ENCODE data around the gene NME8. TPM values are rescaled to one million over a fixed set of nuclear protein-coding genes. Genes with fewer than 3 reads are reported as not detected.

The NME8 gene
- polyA plus RNA-seq, 2 of the 4 experiments (the other 2 are of a cell fraction), result not detected

DNA sequence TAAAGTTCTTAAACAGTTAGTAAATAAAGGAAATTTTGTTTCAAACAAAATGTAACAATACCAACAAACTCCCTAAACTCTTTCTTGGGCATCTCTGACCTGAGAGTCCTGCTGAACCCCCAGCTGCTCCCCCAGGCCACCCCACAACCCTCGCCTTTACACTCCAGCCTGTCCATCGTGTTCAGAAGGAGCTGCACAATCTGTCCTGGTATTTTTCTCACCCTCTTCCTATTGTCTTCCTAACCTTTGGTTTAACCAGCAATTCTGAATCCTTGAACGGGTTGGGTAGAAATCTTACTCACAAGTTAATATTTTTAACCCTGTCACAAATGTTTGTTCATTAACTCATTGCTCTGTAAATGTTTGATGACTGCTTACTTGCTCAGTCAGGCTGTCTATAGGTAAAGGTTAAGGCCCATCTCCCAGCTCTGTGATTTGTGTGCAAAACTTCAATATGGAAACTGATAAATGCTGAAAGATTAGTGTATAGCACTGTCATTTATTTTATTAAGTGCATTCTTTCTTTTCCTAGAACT, 51.4 kb downstream of the NME8 start:
- TF ChIP-seq, protein P1, sequence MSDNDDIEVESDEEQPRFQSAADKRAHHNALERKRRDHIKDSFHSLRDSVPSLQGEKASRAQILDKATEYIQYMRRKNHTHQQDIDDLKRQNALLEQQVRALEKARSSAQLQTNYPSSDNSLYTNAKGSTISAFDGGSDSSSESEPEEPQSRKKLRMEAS (IDR thresholded peaks at IDR 0.05), result peak; percentile 70
- TF ChIP-seq POLR2A (IDR thresholded peaks at IDR 0.05; ENCODE audit: low read length) (no peak), ZC3H11A (IDR thresholded peaks at IDR 0.05) (no peak), KDM1A (IDR thresholded peaks at IDR 0.05; ENCODE audit: low read depth) (no peak), GATA3 (IDR thresholded peaks at IDR 0.05; ENCODE audit: borderline replicate concordance) (peak; percentile 40; the same call in 1 of the 2 replicates)
- TF ChIP-seq, protein P2, sequence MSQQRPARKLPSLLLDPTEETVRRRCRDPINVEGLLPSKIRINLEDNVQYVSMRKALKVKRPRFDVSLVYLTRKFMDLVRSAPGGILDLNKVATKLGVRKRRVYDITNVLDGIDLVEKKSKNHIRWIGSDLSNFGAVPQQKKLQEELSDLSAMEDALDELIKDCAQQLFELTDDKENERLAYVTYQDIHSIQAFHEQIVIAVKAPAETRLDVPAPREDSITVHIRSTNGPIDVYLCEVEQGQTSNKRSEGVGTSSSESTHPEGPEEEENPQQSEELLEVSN (IDR thresholded peaks at IDR 0.05; ENCODE audit: borderline replicate concordance, low read depth), result 0 out of 2 replicates have a peak, but pooled peaks have one; percentile 59
- H3K4me2 ChIP-seq, result peak overlapping the region; percentile 89
- FAIRE-seq (peak; percentile 88), ATAC-seq (peak in 1 of 2 experiments; percentile 51; a peak in 3 of 6 replicates), DNase-seq (ENCODE audit: low read depth in 1 of 2, low spot score in 1 of 2) (peak in 1 of 2 experiments; percentile 63)
- H3K4me3 ChIP-seq, result no peak overlapping the region
- ChIA-PET CTCF (interaction anchor here (0.6 to 11.8 kb wide), 8 partner anchors 10 to 1598 kb away, joined by 3 to 159 read pairs (median 6); partner anchors contain the start of genes EPDR1 and SFRP4), POLR2A (no interaction called here)
- H3K4me1 ChIP-seq, result peaks cover 47% of the 10 kb centered on the region
- H3K9me3 ChIP-seq, result no peaks in the 10 kb centered on the region
- peak overlapping the region; percentile 87 to 96 for H3K27ac ChIP-seq
- 7% methylated on average over 3 of the region's 3 CpGs for WGBS (ENCODE audit: missing lambda C conversion rate)

DNA sequence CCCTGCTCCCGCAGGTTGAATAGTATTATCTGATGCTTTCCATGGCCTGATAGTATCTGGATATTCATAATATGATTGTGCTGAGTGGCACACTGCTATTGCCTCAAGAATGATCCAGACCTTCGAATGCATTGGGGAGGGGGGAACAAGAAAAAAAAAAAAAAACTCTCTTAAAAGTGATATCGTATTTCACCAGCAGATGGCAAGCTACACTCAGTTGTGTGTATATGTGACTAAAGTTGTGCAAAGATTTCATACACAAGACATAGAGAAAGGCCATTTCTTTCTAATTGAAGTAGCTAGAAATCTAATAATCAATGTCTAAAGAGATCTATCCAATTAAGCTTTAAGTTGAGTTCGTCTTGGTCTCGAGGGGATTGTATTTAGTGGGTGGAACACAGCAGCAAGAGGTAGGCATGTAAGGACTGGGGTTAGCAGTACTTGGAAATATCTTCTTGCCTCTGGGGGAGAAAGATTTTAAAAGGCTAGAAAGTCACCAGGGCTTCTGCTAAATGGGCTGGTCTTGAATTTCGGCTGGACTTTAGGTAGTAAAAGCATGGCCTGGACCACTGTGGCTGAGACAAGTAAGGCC, 52.9 kb downstream of the NME8 start:
- peak; percentile 84 for FAIRE-seq
- Histone ChIP-seq H3K27ac (peak overlapping the region; percentile 87 to 96), H3K4me3 (peak overlapping the region; percentile 35), H3K4me2 (peak overlapping the region; percentile 89), H3K9me3 (no peaks in the 10 kb centered on the region), H3K4me1 (peaks cover 49% of the 10 kb centered on the region)
- 3% methylated on average over 6 of the region's 6 CpGs for WGBS (ENCODE audit: missing lambda C conversion rate)
- POLR2A ChIA-PET, result interaction anchor here (1.6 to 2.0 kb wide), 2 partner anchors 19 to 276 kb away, joined by 8 to 11 read pairs; partner anchors contain the start of genes EPDR1 and STARD3NL
- ATAC-seq, result peak; percentile 78 to 81
- DNase-seq (ENCODE audit: low read depth in 1 of 2, low spot score in 1 of 2), result peak; percentile 51 to 83
- CTCF ChIA-PET, result interaction anchor here (0.6 to 11.8 kb wide), 35 partner anchors 8 to 476 kb away, joined by 3 to 159 read pairs (median 4); partner anchors contain the start of genes EPDR1 and SFRP4
- TF ChIP-seq NFE2L2 (conservative IDR thresholded peaks at IDR 0.05; ENCODE audit: low read length) (no peak), CEBPB (IDR thresholded peaks at IDR 0.05) (peak in 1 of 2 experiments; percentile 67; a peak in 2 of 4 replicates), CBX8 (IDR thresholded peaks at IDR 0.05) (no peak), RAD21 (conservative IDR thresholded peaks at IDR 0.05 in 1 of 2, IDR thresholded peaks at IDR 0.05 in 1 of 2) (peak; percentile 89 to 92), HOXB5 (CRISPR knock-in tag; IDR thresholded peaks at IDR 0.05) (no peak), CHD4 (IDR thresholded peaks at IDR 0.05; ENCODE audit: borderline replicate concordance) (no peak), MAFK (IDR thresholded peaks at IDR 0.05; ENCODE audit: partially characterized antibody) (no peak), GATA3 (IDR thresholded peaks at IDR 0.05; ENCODE audit: borderline replicate concordance) (no peak), NR3C1 (IDR thresholded peaks at IDR 0.05) (no peak), EHMT2 (IDR thresholded peaks at IDR 0.05; ENCODE audit: low read depth) (no peak), ESRRA (IDR thresholded peaks at IDR 0.05; ENCODE audit: borderline replicate concordance, low read length) (no peak), SMC3 (IDR thresholded peaks at IDR 0.05) (peak; percentile 87), JUN (IDR thresholded peaks at IDR 0.05) (peak in 1 of 2 experiments; percentile 21; a peak in 1 of 5 replicates), SREBF2 (IDR thresholded peaks at IDR 0.05) (no peak), NPAS2 (CRISPR knock-in tag; IDR thresholded peaks at IDR 0.05; ENCODE audit: borderline replicate concordance) (no peak), MAZ (IDR thresholded peaks at IDR 0.05; ENCODE audit: borderline replicate concordance, low read depth, low read length) (no peak)
- TF ChIP-seq, protein P3, sequence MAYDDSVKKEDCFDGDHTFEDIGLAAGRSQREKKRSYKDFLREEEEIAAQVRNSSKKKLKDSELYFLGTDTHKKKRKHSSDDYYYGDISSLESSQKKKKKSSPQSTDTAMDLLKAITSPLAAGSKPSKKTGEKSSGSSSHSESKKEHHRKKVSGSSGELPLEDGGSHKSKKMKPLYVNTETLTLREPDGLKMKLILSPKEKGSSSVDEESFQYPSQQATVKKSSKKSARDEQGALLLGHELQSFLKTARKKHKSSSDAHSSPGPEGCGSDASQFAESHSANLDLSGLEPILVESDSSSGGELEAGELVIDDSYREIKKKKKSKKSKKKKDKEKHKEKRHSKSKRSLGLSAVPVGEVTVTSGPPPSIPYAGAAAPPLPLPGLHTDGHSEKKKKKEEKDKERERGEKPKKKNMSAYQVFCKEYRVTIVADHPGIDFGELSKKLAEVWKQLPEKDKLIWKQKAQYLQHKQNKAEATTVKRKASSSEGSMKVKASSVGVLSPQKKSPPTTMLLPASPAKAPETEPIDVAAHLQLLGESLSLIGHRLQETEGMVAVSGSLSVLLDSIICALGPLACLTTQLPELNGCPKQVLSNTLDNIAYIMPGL (CRISPR knock-in tag; IDR thresholded peaks at IDR 0.05; ENCODE audit: borderline replicate concordance), result no peak
- TF ChIP-seq, protein P1 (IDR thresholded peaks at IDR 0.05), result peak; percentile 13; the same call in 1 of the 2 replicates
- TF ChIP-seq, protein P4, sequence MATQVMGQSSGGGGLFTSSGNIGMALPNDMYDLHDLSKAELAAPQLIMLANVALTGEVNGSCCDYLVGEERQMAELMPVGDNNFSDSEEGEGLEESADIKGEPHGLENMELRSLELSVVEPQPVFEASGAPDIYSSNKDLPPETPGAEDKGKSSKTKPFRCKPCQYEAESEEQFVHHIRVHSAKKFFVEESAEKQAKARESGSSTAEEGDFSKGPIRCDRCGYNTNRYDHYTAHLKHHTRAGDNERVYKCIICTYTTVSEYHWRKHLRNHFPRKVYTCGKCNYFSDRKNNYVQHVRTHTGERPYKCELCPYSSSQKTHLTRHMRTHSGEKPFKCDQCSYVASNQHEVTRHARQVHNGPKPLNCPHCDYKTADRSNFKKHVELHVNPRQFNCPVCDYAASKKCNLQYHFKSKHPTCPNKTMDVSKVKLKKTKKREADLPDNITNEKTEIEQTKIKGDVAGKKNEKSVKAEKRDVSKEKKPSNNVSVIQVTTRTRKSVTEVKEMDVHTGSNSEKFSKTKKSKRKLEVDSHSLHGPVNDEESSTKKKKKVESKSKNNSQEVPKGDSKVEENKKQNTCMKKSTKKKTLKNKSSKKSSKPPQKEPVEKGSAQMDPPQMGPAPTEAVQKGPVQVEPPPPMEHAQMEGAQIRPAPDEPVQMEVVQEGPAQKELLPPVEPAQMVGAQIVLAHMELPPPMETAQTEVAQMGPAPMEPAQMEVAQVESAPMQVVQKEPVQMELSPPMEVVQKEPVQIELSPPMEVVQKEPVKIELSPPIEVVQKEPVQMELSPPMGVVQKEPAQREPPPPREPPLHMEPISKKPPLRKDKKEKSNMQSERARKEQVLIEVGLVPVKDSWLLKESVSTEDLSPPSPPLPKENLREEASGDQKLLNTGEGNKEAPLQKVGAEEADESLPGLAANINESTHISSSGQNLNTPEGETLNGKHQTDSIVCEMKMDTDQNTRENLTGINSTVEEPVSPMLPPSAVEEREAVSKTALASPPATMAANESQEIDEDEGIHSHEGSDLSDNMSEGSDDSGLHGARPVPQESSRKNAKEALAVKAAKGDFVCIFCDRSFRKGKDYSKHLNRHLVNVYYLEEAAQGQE (IDR thresholded peaks at IDR 0.05), result no peak
- TF ChIP-seq, protein P5, sequence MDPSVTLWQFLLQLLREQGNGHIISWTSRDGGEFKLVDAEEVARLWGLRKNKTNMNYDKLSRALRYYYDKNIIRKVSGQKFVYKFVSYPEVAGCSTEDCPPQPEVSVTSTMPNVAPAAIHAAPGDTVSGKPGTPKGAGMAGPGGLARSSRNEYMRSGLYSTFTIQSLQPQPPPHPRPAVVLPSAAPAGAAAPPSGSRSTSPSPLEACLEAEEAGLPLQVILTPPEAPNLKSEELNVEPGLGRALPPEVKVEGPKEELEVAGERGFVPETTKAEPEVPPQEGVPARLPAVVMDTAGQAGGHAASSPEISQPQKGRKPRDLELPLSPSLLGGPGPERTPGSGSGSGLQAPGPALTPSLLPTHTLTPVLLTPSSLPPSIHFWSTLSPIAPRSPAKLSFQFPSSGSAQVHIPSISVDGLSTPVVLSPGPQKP (IDR thresholded peaks at IDR 0.05; ENCODE audit: low read depth, low read length), result no peak
- TF ChIP-seq, protein P6, sequence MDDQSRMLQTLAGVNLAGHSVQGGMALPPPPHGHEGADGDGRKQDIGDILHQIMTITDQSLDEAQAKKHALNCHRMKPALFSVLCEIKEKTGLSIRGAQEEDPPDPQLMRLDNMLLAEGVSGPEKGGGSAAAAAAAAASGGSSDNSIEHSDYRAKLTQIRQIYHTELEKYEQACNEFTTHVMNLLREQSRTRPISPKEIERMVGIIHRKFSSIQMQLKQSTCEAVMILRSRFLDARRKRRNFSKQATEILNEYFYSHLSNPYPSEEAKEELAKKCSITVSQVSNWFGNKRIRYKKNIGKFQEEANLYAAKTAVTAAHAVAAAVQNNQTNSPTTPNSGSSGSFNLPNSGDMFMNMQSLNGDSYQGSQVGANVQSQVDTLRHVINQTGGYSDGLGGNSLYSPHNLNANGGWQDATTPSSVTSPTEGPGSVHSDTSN (IDR thresholded peaks at IDR 0.05), result no peak
